Fibroblast of lung (primary cell): ENCODE data around the gene SLC38A3. TPM values are rescaled to one million over a fixed set of nuclear protein-coding genes. Genes with fewer than 3 reads are reported as not detected.

ENCODE experiments used
- DNase-seq, 2 donors: peaks; one replicate each; pipeline versions ENCODE4 v3.0.0 to v3.0.0-alpha.2; 2010; ENCODE audit warnings: low read depth in 2 of 2
- H2AFZ ChIP-seq: 2 replicates; pipeline ENCODE4 v1.5.1; 2012; ENCODE audit warnings: low read length, control low read depth, inconsistent platforms
- H3K27ac ChIP-seq: 2 replicates; pipeline ENCODE4 v1.5.1; 2011; ENCODE audit warnings: low read length, control low read depth; ENCODE audit not compliant: insufficient read depth
- H3K27me3 ChIP-seq: 2 replicates; pipeline ENCODE4 v1.5.1; 2011; ENCODE audit warnings: mild to moderate bottlenecking, low read length; ENCODE audit not compliant: control insufficient read depth, insufficient read depth
- H3K36me3 ChIP-seq: 2 replicates; pipeline ENCODE4 v1.5.1; 2011; ENCODE audit warnings: low read length; ENCODE audit not compliant: control insufficient read depth, insufficient read depth
- H3K4me1 ChIP-seq: 2 replicates; pipeline ENCODE4 v1.5.1; 2011; ENCODE audit warnings: low read length; ENCODE audit not compliant: control insufficient read depth, insufficient read depth; ENCODE audit errors: extremely low read depth
- H3K4me2 ChIP-seq: 2 replicates; pipeline ENCODE4 v1.5.1; 2011; ENCODE audit warnings: low read length, control low read depth; ENCODE audit not compliant: insufficient read depth; ENCODE audit errors: extremely low read depth
- H3K4me3 ChIP-seq, 4 experiments: fragments of 200-600 bp in 1 of 4; sonication (generic) in 1 of 4; replicated peaks in 1 of 4; 2 replicates each; pipeline ENCODE4 v1.5.1; 2011 to 2016; ENCODE audit warnings: low read length in 4 of 4, low read depth in 3 of 4, mild to moderate bottlenecking in 3 of 4, control low read depth in 2 of 4, inconsistent platforms in 1 of 4, mixed read lengths in 1 of 4; ENCODE audit not compliant: insufficient read depth in 1 of 4; ENCODE audit errors: control extremely low read depth in 1 of 4
- H3K79me2 ChIP-seq: 2 replicates; pipeline ENCODE4 v1.5.1; 2012; ENCODE audit warnings: mild to moderate bottlenecking, low read length, inconsistent platforms; ENCODE audit not compliant: control insufficient read depth, insufficient read depth
- H3K9ac ChIP-seq: 2 replicates; pipeline ENCODE4 v1.5.1; 2011; ENCODE audit warnings: mild to moderate bottlenecking, low read length, control low read depth; ENCODE audit not compliant: insufficient read depth
- H3K9me3 ChIP-seq: 2 replicates; pipeline ENCODE4 v1.5.1; 2012; ENCODE audit warnings: low read depth, low read length; ENCODE audit not compliant: control insufficient read depth, insufficient read depth
- H4K20me1 ChIP-seq: 2 replicates; pipeline ENCODE4 v1.5.1; 2011; ENCODE audit warnings: low read length; ENCODE audit not compliant: control insufficient read depth, insufficient read depth; ENCODE audit errors: extremely low read depth
- CTCF ChIP-seq, 2 donors: IDR thresholded peaks in 1 of 2; conservative IDR thresholded peaks in 1 of 2; 1 replicate in 1 of 2; 2 replicates in 1 of 2; pipeline ENCODE4 v1.5.1; 2011 to 2012; ENCODE audit warnings: low read length in 2 of 2, control low read depth in 1 of 2, inconsistent platforms in 1 of 2, low read depth in 1 of 2, mild to moderate bottlenecking in 1 of 2
- EZH2 ChIP-seq: IDR thresholded peaks from 2 replicates; pipeline ENCODE4 v1.5.1; 2012; ENCODE audit warnings: low read length, control low read depth, mild to moderate bottlenecking; ENCODE audit errors: missing control alignments
- polyA plus RNA-seq, 2 donors: library from polyadenylated mRNA; depleted of rRNA in 1 of 2; stranded (reverse) in 1 of 2; unstranded in 1 of 2; fragments of >200 nt; gene quantifications; 2 replicates each; pipeline ENCODE4 v1.2.1, GENCODE V29; 2011 to 2012; ENCODE audit warnings: missing spikeins in 1 of 2
- total RNA-seq: library from RNA; depleted of rRNA; stranded (reverse); fragments of >200 nt; gene quantifications from 2 replicates; pipeline ENCODE4 v1.2.1, GENCODE V29; 2014

The SLC38A3 gene
- total and polyA plus RNA-seq, 2 donors (not counting 1 experiment from before 2014, with no cell fraction given): 0.02 TPM; not detected in 1

- H2AFZ ChIP-seq: no peak overlapping the region
Measured at GRCh38 chr3:50229490-50229889, 24.4 kb downstream of the SLC38A3 start.

GRCh38 chr3:50230104-50230793, 25.2 kb downstream of the SLC38A3 start:
- Histone ChIP-seq H3K4me3 (no peak overlapping the region), H3K9ac (no peak overlapping the region), H3K4me2 (no peak overlapping the region), H3K27me3 (no peaks in the 10 kb centered on the region), H3K4me1 (peaks cover 11% of the 10 kb centered on the region), H3K36me3 (no peaks in the 10 kb centered on the region), H3K79me2 (no peaks in the 10 kb centered on the region), H4K20me1 (no peaks in the 10 kb centered on the region), H3K9me3 (no peaks in the 10 kb centered on the region), H3K27ac (no peak overlapping the region), H2AFZ (no peak overlapping the region)
- TF ChIP-seq CTCF (conservative IDR thresholded peaks at IDR 0.05 in 1 of 2, IDR thresholded peaks at IDR 0.05 in 1 of 2; ENCODE audit: low read depth in 1 of 2, low read length in 2 of 2): no peak
- no peak for TF ChIP-seq EZH2
- no peak for DNase-seq

More at GRCh38 chr3:50229490-50229889, 24.4 kb downstream of the SLC38A3 start:
- no peaks in the 10 kb centered on the region for H4K20me1 ChIP-seq
- H3K9ac ChIP-seq: no peak overlapping the region
- H3K9me3 ChIP-seq: no peaks in the 10 kb centered on the region
- H3K4me3 ChIP-seq: no peak overlapping the region
- no peak for TF ChIP-seq EZH2
- TF ChIP-seq CTCF (conservative IDR thresholded peaks at IDR 0.05 in 1 of 2, IDR thresholded peaks at IDR 0.05 in 1 of 2; ENCODE audit: low read depth in 1 of 2, low read length in 2 of 2): no peak
- no peak overlapping the region for H3K4me2 ChIP-seq
- no peaks in the 10 kb centered on the region for H3K27me3 ChIP-seq
- no peak overlapping the region for H3K27ac ChIP-seq
- DNase-seq: no peak
- no peaks in the 10 kb centered on the region for H3K79me2 ChIP-seq
- peaks cover 9% of the 10 kb centered on the region for H3K4me1 ChIP-seq
- no peaks in the 10 kb centered on the region for H3K36me3 ChIP-seq

- H3K4me2 ChIP-seq: no peak overlapping the region
- H3K27me3 ChIP-seq: no peaks in the 10 kb centered on the region
- H2AFZ ChIP-seq: no peak overlapping the region
- H3K79me2 ChIP-seq: no peaks in the 10 kb centered on the region
- no peak overlapping the region for H3K27ac ChIP-seq
- no peak overlapping the region for H3K9ac ChIP-seq
- no peak for TF ChIP-seq EZH2
- TF ChIP-seq CTCF (conservative IDR thresholded peaks at IDR 0.05 in 1 of 2, IDR thresholded peaks at IDR 0.05 in 1 of 2; ENCODE audit: low read depth in 1 of 2, low read length in 2 of 2): no peak
- no peaks in the 10 kb centered on the region for H3K36me3 ChIP-seq
- peak in 1 of 2 donors; percentile 29 for DNase-seq
- H4K20me1 ChIP-seq: no peaks in the 10 kb centered on the region
- H3K9me3 ChIP-seq: no peaks in the 10 kb centered on the region
- H3K4me3 ChIP-seq: no peak overlapping the region
- peaks cover 11% of the 10 kb centered on the region for H3K4me1 ChIP-seq
Measured at GRCh38 chr3:50230794-50231125, 25.7 kb downstream of the SLC38A3 start.
